Measurements from ENCODE around the gene GRK5.
A peak's percentile ranks its signal among the peaks of the same experiment; 100 is the strongest.
"Not testable (repeated sequence)": the region's sequence is repeated elsewhere in the genome, so short reads cannot be mapped to it uniquely, and the experiment has no call there.

The GRK5 gene

GRCh38 chr10:119248681-119249080, 41.3 kb downstream of the GRK5 start:
- DNase-seq (no peak), ATAC-seq (no peak)
- no peak overlapping the region for H3K27ac Mint-ChIP-seq
- H3K27me3 Mint-ChIP-seq: no peaks in the 10 kb centered on the region
- peaks cover 10% of the 10 kb centered on the region for H3K4me1 Mint-ChIP-seq
- no peak overlapping the region for H3K4me3 Mint-ChIP-seq
- H3K9me3 Mint-ChIP-seq: no peaks in the 10 kb centered on the region

DNA sequence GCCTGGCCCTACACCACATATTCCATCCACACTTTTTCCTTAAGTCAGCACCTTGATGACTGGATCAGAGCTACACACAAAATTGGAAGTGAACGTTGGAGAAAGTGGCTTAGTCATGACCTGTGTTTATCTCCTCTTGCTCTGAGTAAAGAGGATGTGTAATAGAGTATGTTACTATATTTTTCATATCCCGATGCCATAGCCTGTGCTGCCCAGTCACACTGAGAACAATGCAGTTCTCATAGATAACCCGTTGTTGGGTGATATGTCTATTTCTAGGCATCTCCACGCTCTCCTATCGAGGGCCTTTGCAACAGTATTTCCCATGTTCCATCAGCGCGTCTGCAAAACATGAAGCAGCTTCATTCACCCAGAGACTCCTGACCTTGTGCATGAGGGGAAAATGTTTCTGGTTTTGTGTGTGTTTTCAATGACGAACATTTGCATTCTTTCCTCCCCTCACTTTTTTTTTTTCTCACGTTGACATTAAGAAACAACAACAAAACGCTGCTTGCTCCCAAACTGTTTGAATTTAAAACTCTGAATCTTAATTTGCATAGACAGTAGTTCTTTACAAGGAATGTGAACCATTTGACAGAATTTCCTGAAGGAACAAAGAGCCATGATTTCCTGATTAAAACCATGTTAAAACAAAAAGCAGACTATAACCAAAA, 43.4 kb downstream of the GRK5 start:
- peak; percentile 51 for ATAC-seq
- H3K4me1 Mint-ChIP-seq: peaks cover 29% of the 10 kb centered on the region
- H3K9me3 Mint-ChIP-seq: no peaks in the 10 kb centered on the region
- no peaks in the 10 kb centered on the region for H3K27me3 Mint-ChIP-seq
- DNase-seq: no peak
- H3K27ac Mint-ChIP-seq: no peak overlapping the region
- no peak overlapping the region for H3K4me3 Mint-ChIP-seq

DNA sequence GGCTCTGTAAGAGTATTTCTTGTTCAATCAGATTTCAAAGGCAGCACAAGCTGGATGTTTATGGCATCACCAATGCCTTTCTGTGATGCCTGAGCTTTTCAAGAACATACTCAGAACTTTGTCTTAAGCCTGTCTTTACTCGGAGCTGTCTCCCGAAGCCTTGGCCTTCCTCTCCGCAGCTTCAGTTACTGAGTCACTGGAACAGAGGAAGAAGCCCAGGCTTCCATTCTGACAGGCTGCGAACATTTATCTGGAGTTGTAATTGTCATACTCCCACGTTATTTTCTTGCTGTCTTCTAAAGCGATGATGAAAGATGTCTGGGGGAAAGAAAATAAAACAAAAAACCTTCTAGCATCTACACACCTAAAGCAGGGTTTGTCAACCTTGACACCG, 43.9 kb downstream of the GRK5 start:
- Mint-ChIP-seq H3K4me1 (peaks cover 29% of the 10 kb centered on the region), H3K9me3 (no peaks in the 10 kb centered on the region), H3K27ac (no peak overlapping the region), H3K4me3 (no peak overlapping the region), H3K27me3 (no peaks in the 10 kb centered on the region)
- DNase-seq (no peak), ATAC-seq (no peak)

GRCh38 chr10:119252051-119252465, 44.7 kb downstream of the GRK5 start:
- no peak for DNase-seq
- H3K4me3 Mint-ChIP-seq: no peak overlapping the region
- ATAC-seq: no peak
- H3K27ac Mint-ChIP-seq: peak overlapping the region in 1 of 2 donors; percentile 81
- H3K27me3 Mint-ChIP-seq: no peaks in the 10 kb centered on the region
- peaks cover 29% of the 10 kb centered on the region for H3K4me1 Mint-ChIP-seq
- H3K9me3 Mint-ChIP-seq: peaks cover 0 to 4% of the 10 kb centered on the region in 2 donors

DNA sequence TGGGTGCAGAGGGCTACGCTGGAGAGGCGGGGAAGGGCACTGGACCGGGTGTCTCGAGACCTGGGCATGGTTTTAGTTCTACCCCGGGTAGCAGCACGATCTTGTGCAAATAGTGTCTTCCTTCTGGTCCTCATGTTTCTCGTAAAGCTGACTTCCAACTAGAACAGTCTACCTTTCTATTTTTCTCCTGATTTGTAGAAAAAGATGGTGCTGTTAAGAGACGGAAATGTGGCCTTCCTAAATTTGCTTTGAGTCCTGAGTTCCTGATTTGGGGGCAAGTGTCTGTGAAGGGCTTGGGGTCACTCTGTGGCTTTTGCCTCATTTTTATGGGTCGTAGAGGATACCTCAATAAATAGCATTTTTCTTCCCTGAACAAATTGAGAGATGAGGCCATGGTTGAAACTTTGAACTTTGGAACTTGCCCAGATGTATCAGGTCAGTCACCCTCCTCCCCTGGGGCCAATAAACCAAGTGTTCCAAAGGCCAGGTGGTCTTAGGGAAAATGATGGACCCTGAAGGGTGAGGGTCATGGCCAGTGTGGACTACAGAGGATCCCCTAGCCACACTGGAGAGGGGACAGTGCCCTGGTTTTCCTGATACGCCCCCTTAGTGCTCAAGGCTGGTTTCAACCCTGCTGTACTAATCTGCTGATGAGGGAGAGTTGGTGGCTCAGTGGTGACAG, 45.2 kb downstream of the GRK5 start:
- ATAC-seq: no peak
- no peak for DNase-seq
- Mint-ChIP-seq H3K27ac (peak overlapping the region in 1 of 2 donors; percentile 83), H3K4me3 (no peak overlapping the region), H3K4me1 (peaks cover 29% of the 10 kb centered on the region), H3K9me3 (peaks cover 0 to 4% of the 10 kb centered on the region in 2 donors), H3K27me3 (no peaks in the 10 kb centered on the region)

DNA sequence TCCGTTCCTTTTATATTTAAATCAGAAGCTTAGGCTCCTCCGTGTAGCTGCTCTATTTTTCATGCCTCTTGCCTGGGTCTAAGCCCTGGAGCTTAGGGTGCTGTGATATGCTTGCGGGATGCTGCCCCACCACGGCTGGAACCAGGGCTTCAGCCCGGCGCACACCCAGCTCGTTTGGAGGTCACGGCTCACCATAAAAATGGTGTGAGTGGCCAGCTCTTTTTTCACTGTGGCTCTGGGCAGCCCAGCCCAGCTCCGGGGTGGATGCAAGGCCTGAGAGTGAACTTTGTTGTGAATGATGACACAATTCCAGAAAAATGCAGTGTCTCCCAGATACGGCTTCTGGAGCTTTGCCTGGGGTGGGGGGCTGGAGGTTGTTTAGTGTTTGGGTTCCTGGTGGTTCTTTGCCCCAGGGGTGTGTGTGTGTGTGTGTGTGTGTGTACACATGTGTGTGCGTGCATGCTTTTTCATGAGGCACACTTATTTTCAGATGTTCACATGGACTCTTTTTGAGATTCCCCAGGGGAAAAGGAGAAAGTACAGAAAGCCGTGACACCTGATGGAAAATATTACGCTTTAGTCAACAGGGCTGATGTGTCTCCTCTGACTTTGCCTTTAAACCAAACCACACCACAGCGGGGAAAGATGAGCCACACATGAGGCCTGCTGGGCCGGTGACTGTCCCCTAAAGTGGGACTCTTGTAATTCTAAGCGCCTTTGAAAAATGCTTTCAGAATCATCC, 46.2 kb downstream of the GRK5 start:
- Mint-ChIP-seq H3K9me3 (peaks cover 0 to 4% of the 10 kb centered on the region in 2 donors), H3K4me3 (peak overlapping the region; percentile 9 to 39), H3K4me1 (peaks cover 36% of the 10 kb centered on the region), H3K27ac (peak overlapping the region; percentile 22 to 72), H3K27me3 (no peaks in the 10 kb centered on the region)
- ATAC-seq (peak; percentile 87), DNase-seq (peak; percentile 29 to 56)

DNA sequence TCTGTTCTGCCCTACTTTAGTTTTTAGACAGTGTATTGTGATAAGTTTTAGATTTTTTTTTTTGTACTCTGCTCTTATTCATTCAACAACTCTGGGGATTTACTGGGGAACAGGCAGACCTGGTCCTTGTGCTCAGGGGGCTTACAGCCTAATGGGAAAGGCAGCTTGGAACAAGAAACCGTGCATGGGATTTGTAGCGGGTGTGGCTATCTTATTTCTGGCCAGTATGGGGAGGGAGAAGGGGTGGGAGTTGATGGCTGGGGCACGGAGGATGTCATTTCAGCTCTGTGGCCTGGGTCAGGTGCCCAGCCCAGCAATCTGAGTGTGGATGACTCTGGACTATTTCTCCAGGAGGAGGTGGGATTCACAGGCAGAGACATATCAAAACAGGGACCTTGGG, 47.0 kb downstream of the GRK5 start:
- H3K27ac Mint-ChIP-seq: peak overlapping the region; percentile 72 to 95
- DNase-seq: no peak
- peaks cover 37% of the 10 kb centered on the region for H3K4me1 Mint-ChIP-seq
- no peaks in the 10 kb centered on the region for H3K27me3 Mint-ChIP-seq
- no peak for ATAC-seq
- H3K9me3 Mint-ChIP-seq: peaks cover 0 to 4% of the 10 kb centered on the region in 2 donors
- H3K4me3 Mint-ChIP-seq: peak overlapping the region; percentile 9 to 39

DNA sequence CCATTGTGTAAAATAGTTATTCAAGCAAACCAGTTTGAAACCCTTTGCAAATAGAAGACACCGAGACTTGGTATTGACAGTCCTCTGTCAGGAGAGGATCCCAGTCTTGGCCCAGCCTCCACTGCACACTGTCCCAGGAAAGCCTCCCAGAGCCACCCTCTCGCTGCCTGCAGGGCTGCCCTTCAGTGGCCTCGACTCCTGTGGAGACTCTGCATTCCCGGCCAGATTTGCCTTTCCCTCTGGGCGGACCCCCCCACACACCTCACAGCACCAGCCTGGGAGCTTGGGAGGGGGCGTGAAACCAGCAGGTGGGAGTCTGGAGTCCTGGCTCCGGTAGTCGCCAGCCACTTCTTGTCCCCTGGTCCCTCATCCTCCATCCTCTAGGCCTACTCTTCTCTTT, 48.7 kb downstream of the GRK5 start:
- Mint-ChIP-seq H3K4me3 (no peak overlapping the region), H3K4me1 (peaks cover 37% of the 10 kb centered on the region), H3K27me3 (no peaks in the 10 kb centered on the region), H3K9me3 (peaks cover 0 to 4% of the 10 kb centered on the region in 2 donors), H3K27ac (no peak overlapping the region)
- ATAC-seq (no peak), DNase-seq (no peak)

DNA sequence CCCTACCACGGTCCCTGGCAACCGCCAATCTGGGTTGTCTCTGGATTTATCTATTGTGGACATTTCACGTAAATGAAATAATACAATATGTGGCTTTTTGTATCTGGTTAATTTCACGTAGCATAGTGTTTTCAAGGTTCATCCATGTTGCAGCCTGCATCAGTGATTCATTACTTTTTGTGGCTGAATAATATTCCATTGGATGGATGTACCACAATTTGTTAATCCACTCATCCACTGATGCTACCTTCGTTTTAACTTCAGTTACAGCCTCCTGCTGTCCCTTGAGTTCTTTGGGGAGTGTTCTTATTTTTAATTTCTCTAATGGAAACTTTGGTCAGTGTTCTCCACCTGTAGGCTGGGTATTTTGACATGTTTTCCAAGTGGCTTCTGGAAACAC, 49.5 kb downstream of the GRK5 start:
- no peak for DNase-seq
- no peaks in the 10 kb centered on the region for H3K27me3 Mint-ChIP-seq

GRCh38 chr10:119257899-119258419, 50.6 kb downstream of the GRK5 start:
- Mint-ChIP-seq H3K4me1 (peaks cover 34% of the 10 kb centered on the region), H3K27ac (no peak overlapping the region), H3K9me3 (peaks cover 0 to 4% of the 10 kb centered on the region in 2 donors)

More for the DNA sequence above, 49.5 kb downstream of the GRK5 start:
- ATAC-seq: no peak
- H3K4me1 Mint-ChIP-seq: peaks cover 37% of the 10 kb centered on the region
- H3K4me3 Mint-ChIP-seq: no peak overlapping the region
- peaks cover 0 to 4% of the 10 kb centered on the region in 2 donors for H3K9me3 Mint-ChIP-seq
- H3K27ac Mint-ChIP-seq: peak overlapping the region in 1 of 2 donors; percentile 77

GRCh38 chr10:119259345-119259744, 52.0 kb downstream of the GRK5 start:
- H3K4me1 Mint-ChIP-seq: peaks cover 20% of the 10 kb centered on the region
- no peak overlapping the region for H3K4me3 Mint-ChIP-seq
- no peak for DNase-seq
- peaks cover 0 to 4% of the 10 kb centered on the region in 2 donors for H3K9me3 Mint-ChIP-seq
- ATAC-seq: no peak
- H3K27ac Mint-ChIP-seq: no peak overlapping the region
- no peaks in the 10 kb centered on the region for H3K27me3 Mint-ChIP-seq

More at GRCh38 chr10:119257899-119258419, 50.6 kb downstream of the GRK5 start:
- DNase-seq (no peak), ATAC-seq (no peak)
- Mint-ChIP-seq H3K4me3 (no peak overlapping the region), H3K27me3 (no peaks in the 10 kb centered on the region)

- ATAC-seq, H3K27me3 Mint-ChIP-seq, H3K9me3 Mint-ChIP-seq, H3K4me1 Mint-ChIP-seq, H3K4me3 Mint-ChIP-seq, DNase-seq, H3K27ac Mint-ChIP-seq: not testable (repeated sequence)
These were observed 53.6 kb downstream of the GRK5 start for GRCh38 chr10:119261016-119261415.

DNA sequence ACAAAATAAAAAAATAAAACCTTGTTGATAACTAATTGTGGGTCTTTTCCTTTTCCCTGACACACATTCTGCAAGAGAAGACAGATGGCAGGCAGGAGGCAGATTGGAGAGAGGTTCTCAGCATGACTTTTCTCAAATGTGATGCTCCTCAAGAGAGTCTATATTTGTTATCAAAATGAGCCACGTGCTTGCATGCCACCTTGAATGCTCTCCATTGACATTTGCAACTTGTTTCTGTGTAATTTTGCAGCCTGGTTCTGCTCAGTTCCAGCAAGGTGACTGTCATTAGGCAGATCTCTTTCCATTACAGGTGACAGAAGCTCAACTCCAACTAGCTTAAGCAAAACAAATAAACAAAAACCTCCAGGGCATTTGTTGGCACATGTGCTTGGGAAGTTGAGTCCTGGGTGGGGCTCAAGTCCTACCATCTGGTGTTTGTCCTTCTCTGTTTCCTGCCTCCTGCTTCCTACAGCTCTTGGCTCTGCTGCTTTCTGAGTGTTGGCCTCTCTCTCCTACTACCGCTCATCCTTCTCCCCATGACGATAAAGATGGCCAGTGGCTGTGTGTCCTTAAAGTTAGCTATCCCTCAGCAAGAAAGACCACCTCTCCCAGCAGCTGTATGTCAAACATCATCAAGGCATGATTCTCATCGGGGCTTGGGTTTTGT, 56.7 kb downstream of the GRK5 start:
- Mint-ChIP-seq H3K9me3 (no peaks in the 10 kb centered on the region), H3K27ac (no peak overlapping the region), H3K4me1 (peaks cover 9% of the 10 kb centered on the region), H3K27me3 (no peaks in the 10 kb centered on the region), H3K4me3 (no peak overlapping the region)
- ATAC-seq: no peak
- DNase-seq: no peak

- H3K27me3 Mint-ChIP-seq: no peaks in the 10 kb centered on the region
- H3K27ac Mint-ChIP-seq: peak overlapping the region in 1 of 2 donors; percentile 88
These were observed 58.3 kb downstream of the GRK5 start for GRCh38 chr10:119265691-119266090.

GRCh38 chr10:119267384-119267783, 60.0 kb downstream of the GRK5 start:
- Mint-ChIP-seq H3K27ac (peak overlapping the region in 1 of 2 donors; percentile 59), H3K27me3 (no peaks in the 10 kb centered on the region), H3K4me3 (no peak overlapping the region), H3K4me1 (peaks cover 41% of the 10 kb centered on the region), H3K9me3 (no peaks in the 10 kb centered on the region)
- ATAC-seq: no peak
- no peak for DNase-seq

More at GRCh38 chr10:119265691-119266090, 58.3 kb downstream of the GRK5 start:
- no peaks in the 10 kb centered on the region for H3K9me3 Mint-ChIP-seq
- DNase-seq (no peak), ATAC-seq (no peak)
- no peak overlapping the region for H3K4me3 Mint-ChIP-seq
- H3K4me1 Mint-ChIP-seq: peaks cover 25% of the 10 kb centered on the region
